HG02885 (cell line): ENCODE data around the gene CALHM1.
"Not testable (repeated sequence)": the region's sequence is repeated elsewhere in the genome, so short reads cannot be mapped to it uniquely, and the experiment has no call there.

Source experiments
- ATAC-seq: cut with Tn5 transposase; IDR thresholded peaks from one replicate; pipeline ENCODE4 v1.9.1; 2021; ENCODE audit warnings: mild to moderate bottlenecking; ENCODE audit not compliant: unreplicated experiment, poor library complexity

The CALHM1 gene

GRCh38 chr10:103487410-103487708 is 28.7 kb upstream of the CALHM1 start:
- no peak for ATAC-seq

DNA sequence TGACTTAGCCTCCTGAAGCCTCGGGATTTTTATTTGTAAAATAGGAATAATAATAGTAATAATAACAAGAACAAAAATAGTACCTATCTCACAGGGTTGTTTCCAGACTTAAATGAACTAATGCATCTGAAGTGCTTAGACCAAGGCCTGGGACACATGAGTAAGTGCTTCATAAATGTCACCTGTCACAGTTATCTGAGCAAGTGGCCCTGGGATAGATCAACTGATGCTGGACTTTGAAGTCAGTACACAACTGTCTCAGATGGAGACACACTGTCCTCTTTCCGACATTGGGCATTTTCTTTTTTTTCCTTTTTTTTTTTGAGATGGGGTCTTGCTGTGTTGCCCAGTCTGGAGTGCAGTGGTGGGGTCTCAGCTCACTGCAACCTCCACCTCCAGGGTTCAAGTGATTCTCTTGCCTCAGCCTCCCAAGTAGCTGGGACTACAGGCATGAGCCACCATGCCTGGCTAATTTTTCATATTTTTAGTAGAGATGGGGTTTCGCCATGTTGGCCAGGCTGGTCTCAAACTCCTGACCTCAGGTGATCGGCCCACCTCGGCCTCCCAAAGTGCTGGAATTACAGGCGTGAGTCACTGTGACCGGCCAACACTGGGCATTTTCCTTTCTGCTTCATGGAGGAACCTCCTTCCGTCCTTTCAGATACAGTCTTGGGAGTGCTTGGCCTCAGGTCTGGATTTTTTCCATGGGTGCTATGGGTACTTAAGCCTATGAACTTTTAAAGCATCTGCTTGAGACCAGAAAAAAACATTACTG is 28.1 kb upstream of the CALHM1 start:
- ATAC-seq = not testable (repeated sequence)

- ATAC-seq = no peak
These were observed 23.4 kb upstream of the CALHM1 start for GRCh38 chr10:103481974-103482531.

- ATAC-seq = no peak
These were observed 21.8 kb upstream of the CALHM1 start for GRCh38 chr10:103480521-103480920.

DNA sequence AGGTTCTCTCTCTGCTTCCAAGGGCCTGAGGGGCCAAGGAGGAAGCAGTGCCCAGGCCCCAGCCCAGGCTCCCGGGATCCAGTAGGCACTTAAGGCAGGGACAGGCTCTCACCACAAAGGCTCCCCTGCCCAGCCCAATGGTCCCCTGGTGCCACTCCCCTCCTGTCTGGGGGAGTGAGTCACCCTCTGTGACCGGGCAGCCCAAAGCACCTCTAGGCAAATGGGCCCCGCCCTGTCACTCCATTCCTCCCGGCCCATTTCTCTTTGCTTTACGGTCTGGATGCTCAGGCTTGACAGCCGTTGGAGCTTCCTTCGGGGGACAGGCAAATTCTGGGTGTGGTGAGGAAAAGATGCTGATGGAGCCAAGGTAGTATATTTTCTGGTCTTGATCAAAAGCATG is 20.4 kb upstream of the CALHM1 start, which contains the start of gene CALHM3:
CALHM3 (minus strand) TSS at position 106 of the 400 bp plus-strand sequence. CDS start 208 bp downstream, outside the sequence.
- ATAC-seq = no peak

DNA sequence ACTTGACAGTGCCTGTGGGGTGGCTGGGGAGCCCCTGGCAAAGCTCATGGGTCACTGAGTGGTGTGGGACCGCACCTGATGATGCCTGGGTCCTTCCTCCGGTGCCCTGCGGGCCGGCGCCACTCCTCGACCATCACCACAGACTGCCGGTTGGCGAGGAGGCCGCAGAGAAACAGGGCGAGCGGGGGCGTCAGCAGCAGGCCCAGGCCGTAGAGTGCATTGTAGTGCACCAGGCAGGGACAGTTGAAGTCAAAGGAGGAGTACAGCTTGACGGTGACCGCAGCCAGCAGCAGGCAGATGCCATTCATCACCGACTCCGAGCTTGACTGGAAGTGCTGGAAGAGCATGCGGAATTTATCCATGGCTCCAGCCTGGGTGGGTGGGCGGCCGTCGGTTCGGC is 20.0 kb upstream of the CALHM1 start:
- ATAC-seq = no peak

DNA sequence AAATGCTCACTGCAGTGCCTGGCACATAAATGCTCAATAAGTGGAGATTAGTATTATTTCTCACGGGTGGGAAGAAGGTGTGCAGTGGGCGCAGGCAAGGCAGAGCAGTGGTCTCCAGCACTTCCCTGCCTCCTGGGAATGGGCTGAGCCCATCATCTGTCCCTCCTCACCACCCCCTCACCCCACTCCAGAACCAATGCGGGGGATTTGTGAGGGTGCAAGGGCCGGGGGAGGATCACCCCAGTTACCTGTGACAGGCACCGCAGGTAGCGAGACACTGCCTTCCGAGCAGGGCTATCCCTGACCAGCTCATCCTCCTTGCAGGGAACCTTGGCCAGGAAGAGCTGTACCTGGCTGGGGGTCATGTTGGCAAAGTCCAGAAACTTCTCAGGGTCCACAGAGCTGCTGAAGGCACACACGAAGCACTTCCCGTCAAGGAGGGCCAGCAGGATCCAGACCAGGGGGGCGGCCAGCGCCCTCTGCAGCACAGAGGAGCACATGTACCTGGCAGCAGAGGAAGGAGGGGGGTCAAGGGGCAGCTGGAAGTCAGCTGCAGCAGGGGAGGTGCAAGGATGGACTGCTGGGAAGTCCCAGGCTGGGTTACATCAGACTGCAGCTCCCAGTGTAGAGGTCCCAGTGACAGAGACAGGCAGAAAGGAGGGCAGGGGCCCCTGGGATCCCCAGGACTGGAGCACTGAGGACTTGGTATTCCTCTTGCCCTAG is 17.5 kb upstream of the CALHM1 start:
- ATAC-seq = peak; percentile 52

GRCh38 chr10:103475437-103475836 is 16.7 kb upstream of the CALHM1 start:
- no peak for ATAC-seq

DNA sequence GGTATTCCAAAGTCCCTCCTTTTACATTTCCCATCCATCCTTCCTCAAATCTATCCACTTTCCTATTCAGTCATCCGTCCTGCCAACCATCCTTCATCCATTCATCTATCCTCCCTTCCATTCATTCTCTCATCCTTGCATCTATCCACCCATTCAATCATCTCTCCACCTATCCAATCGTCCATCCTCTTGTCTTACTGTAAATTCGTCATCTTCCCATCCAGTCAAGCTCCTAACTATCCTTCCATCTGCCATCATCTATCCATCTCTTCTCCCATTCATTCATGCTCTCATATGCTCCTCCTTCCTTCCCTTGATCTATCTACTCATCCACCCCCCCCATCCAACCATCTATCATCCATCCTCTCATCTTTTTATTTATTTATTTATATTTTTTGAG is 15.4 kb upstream of the CALHM1 start:
- no peak for ATAC-seq

DNA sequence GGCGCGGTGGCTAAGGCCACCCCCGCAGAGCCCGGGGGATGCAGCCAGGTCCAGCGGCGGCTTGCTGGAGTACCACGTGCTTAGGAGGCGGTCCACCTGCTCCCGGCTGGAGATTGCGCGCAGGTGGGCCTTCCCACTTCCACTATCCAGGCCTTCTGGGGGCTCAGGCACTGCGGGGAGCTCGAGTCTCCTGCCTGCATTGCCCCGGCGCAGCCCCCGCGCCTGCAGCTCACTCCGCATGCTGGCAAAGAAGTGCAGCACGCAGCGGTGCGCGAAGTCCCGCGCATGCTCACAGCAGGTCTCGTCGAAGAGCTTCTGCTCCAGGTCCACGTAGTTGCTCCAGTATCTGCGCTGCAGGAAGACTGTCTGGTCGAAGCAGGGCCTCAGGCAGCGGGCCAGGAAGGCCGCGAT is 14.6 kb upstream of the CALHM1 start:
- no peak for ATAC-seq

GRCh38 chr10:103472005-103472404 is 13.3 kb upstream of the CALHM1 start:
- peak; percentile 30 for ATAC-seq

DNA sequence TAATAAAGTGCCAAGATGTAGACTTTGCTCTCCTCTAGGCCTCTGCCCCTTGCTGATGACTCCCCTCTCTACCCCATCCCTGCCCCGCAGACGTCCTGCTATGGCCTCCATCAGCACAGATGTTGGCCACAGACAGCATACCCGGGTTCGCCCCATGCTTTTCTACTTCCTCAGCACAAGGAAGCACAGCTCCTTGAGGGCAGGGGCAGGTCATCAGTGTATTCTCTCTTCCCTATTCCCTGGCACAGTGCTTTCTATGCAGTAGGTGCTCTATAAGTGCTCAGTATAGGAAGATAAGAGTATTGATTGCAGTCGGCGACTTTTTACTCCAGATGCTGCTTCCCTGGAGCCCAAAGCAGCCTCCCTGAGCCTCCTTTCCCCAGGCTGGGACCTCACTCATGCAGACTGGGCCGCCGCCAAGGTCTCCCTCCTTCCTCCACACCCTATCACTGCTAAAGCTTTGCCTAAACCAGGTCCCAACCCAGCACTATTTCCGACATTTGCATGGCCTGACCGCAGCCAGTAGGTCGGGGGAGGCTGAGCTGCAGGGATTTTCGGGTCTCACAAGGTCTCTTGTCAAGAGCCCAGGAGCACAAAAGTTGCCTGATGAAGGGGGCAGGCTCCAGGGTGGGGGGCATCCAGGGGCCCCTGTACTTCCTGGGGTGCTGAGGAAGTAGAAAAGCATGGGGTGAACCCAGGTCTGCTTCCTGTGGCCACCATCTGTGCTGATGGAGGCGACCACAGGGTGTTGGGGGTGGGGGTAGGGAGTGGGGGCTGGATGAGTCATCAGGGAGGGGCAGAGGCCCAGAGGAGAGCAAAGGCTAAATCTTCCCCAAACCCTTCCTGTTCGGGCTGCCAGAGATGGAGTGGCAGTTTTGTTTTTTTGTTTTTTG is 12.3 kb upstream of the CALHM1 start:
- ATAC-seq = peak; percentile 79

GRCh38 chr10:103469201-103469600 is 10.5 kb upstream of the CALHM1 start:
- ATAC-seq = no peak

- ATAC-seq = peak; percentile 20
These were observed 8.7 kb upstream of the CALHM1 start for GRCh38 chr10:103467406-103467805.

GRCh38 chr10:103466734-103467133 is 8.0 kb upstream of the CALHM1 start:
- no peak for ATAC-seq

GRCh38 chr10:103465411-103466179 is 6.9 kb upstream of the CALHM1 start:
- ATAC-seq = no peak

GRCh38 chr10:103463499-103463898 is 4.8 kb upstream of the CALHM1 start:
- ATAC-seq = no peak

GRCh38 chr10:103459615-103460014 is 915 bp upstream of the CALHM1 start:
- no peak for ATAC-seq

DNA sequence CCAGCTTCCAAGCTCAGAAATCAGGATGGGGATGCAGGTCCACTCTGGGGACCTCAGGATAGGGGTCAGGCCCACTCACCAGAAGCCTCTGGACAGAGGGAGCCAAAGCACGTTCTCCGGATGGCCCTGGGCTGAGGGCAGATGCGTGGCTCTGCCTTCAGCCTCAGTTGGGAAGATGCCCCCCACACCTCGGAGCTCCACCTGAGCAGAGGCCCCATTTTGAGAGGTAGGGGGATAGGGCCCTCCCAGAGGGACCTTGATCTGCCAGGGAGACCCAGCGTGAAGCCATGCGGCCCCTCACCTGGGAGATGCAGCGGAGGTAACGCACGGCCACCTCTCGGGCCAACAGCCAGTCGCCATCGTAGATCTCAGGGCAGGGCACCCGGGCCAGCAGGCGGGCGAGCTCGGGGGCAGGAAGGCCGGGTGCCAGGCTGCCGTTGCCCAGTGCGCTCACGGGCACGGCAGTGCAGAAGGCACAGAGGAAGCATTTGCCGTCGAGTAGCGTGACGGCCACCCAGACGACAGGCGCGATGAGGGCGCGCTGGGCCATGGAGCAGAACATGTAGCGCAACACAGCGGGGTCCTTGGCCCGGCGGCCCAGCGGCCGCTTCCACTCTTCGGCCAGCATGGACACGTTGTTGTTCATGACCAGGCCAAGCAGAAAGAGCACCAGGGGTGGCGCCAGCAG is 660 bp downstream of the CALHM1 start:
- no peak for ATAC-seq
